HG02884 (cell line): Measurements from ENCODE around the gene POLR3H.
"Not testable (repeated sequence)": the region's sequence is repeated elsewhere in the genome, so short reads cannot be mapped to it uniquely, and the experiment has no call there.

Experiments
- ATAC-seq: cut with Tn5 transposase; IDR thresholded peaks from one replicate; pipeline ENCODE4 v1.9.1; 2021; ENCODE audit warnings: mild to moderate bottlenecking, moderate library complexity; ENCODE audit not compliant: unreplicated experiment

Gene POLR3H

DNA sequence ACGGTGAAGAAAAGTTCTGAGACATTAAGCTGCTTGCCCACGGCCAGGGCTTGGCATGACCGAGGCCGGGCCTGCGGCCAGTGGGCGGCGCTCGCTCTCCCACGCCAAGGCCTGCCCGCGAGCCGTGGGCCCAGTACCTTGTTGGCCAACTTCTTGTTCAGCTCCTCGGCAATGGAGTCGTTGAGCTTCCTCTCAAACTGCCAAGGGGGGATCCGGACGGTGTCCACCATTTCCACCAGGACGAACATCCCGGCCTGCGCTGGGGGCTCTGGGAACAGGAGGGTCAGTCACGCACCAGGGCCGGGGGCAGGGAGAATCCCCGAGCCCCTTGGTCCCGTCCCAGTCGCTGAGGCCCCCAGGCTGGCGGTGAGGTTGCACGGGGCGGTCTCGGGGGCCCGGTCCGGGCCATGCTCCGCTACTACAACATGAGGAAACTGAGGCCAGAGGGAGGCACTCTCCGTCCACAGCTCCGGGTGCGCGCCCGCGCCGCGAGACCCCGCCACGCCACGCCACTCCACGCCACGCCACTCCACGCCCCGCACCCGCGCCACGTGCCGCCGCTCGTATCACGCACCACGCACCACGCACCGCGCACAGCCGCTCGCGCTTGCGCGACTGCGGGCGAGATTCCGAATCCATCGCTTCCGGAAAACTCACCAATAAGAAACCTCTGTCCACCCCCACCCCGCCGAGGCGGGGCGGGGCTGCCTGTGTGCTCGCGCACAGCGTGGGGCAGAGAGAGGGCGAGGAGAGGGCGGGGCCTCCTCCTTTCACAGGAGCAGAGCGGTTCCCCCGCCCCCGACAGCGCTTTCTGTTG is at the start of gene POLR3H:
Gene POLR3H, minus strand, starts transcription at position 617 of the 817 bp plus-strand sequence. Its CDS starts 369 bp downstream, at position 248.
- peak; percentile 82 for ATAC-seq

GRCh38 chr22:41593336-41593960 is 49.2 kb upstream of the POLR3H start:
- not testable (repeated sequence) for ATAC-seq

- ATAC-seq, result peak; percentile 90
Measured at GRCh38 chr22:41589391-41590241, 45.3 kb upstream of the POLR3H start, which contains the start of gene PMM1. Gene PMM1, minus strand, starts transcription at chr22:41589840. Its CDS starts 35 bp downstream, at chr22:41589805.

- ATAC-seq, result no peak
Measured at GRCh38 chr22:41587347-41587723, 43.1 kb upstream of the POLR3H start.

GRCh38 chr22:41585898-41586297 is 41.6 kb upstream of the POLR3H start:
- ATAC-seq, result no peak

GRCh38 chr22:41584881-41585280 is 40.6 kb upstream of the POLR3H start:
- ATAC-seq, result no peak

GRCh38 chr22:41582694-41583093 is 38.4 kb upstream of the POLR3H start:
- no peak for ATAC-seq

GRCh38 chr22:41579997-41580355 is 35.7 kb upstream of the POLR3H start:
- ATAC-seq, result no peak

DNA sequence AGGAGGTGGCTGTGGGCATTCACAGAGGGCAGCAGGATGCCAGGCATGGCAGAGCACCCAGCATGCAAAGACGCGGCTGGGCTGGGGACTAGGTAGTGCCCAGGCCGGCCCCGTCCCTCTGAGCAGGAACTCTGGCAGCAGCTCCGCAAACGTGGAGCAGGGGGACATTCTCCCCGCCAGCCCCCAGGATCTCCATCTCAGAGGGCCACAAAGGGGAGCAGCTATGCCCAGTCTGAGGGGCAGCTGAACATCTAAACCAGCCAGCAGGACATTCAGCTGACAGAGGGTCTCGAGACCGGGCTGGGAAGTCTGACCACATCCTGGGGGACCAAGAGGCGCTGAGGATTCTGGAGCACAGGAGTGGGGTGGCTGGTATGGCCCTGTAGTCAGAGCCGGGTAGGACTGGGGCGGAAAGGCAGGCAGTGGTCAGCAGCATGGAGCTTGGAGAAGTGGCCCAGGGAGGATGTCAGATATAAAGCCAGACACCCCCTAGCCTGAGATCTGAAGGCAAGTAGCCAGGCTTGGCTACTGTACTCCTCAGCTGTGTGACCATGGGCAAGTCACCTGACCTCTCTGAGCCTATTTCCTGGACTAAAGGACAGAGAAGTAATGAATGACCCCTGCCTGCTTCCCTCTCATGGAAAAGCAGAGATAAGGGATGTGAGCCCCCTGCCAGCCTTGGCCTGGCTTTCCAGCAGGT is 35.2 kb upstream of the POLR3H start:
- no peak for ATAC-seq

GRCh38 chr22:41578818-41579217 is 34.5 kb upstream of the POLR3H start:
- ATAC-seq, result no peak

- ATAC-seq, result no peak
Measured at GRCh38 chr22:41578114-41578513, 33.8 kb upstream of the POLR3H start.

GRCh38 chr22:41576877-41577276 is 32.6 kb upstream of the POLR3H start:
- no peak for ATAC-seq

DNA sequence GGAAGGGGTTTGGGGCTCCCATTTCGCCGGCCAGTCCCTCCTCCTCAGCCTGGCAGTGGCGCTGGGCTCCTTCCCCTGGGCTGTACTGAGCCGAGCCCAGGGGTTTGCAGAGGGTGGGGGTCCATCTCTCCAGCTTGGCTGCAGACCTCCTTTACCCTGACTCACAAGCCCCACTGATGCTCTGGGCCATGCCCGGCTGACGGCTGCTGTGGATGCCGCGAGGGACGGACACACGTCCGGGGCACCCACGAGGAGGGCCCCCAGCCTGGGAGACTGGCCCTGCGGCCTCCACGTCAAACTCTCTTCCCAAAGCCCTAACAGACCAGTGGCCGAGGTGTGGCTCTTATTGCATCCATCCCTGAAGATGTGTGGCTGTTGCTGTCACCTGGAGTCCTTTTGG is 31.3 kb upstream of the POLR3H start:
- ATAC-seq, result no peak

DNA sequence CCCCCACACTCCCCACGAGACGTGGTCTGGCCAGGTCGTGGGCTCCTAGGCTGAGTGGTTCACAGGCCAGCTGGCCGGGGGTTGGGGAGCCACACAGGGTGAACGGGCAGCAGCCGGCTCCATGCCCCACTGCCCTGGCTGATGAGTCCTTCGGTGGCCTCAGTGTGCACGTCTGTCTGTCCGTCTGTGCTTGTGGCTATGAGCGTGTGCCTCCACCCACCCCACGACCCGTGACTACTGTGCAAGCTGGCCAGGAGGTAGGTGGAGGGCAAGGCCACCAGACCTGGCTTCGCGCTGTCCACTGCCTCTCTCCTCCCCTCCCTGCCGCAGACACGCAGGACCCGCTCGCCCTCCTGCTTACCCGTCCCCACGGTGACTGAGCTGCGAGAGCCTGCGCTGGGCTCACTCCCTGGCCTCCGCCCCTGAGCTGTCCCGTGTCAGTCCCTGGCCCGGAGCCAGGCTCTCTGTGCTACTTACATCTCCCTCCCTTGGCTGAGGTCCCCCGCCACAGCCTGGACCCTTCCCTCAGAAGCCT is 30.6 kb upstream of the POLR3H start:
- ATAC-seq, result no peak

GRCh38 chr22:41573677-41574076 is 29.4 kb upstream of the POLR3H start:
- no peak for ATAC-seq

- ATAC-seq, result not testable (repeated sequence)
Measured at GRCh38 chr22:41572305-41572704, 28.0 kb upstream of the POLR3H start.

DNA sequence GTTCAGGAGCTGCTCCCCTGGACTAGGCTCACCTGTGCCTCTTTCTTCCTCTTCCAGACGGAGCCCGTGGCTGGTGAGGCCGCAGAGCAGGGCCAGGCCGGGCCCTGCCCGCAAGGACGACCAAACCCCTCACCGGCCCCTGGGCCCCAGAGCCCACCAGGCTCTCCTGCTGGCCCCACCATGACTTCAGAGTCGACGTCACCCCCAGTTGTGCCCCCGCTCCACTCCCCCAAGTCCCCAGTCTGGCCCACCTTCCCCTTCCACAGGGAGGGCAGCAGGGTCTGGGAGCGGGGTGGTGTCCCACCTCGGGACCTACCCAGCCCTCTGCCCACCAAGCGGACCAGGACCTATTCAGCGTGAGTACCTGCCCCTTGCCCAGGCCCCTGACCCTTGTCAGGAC is 27.5 kb upstream of the POLR3H start:
- ATAC-seq, result no peak

GRCh38 chr22:41570221-41570620 is 26.0 kb upstream of the POLR3H start:
- no peak for ATAC-seq

GRCh38 chr22:41568811-41569210 is 24.5 kb upstream of the POLR3H start:
- no peak for ATAC-seq

GRCh38 chr22:41567512-41567768 is 23.2 kb upstream of the POLR3H start:
- ATAC-seq, result no peak
